Measurements from ENCODE around the gene LHFPL3.

GRCh38 chr7:104843198-104843597 lies 514.8 kb downstream of the LHFPL3 start:
- no peak for TF ChIP-seq EZH2 (IDR thresholded peaks at IDR 0.05; ENCODE audit: low read length, missing control alignments)
- no peak for TF ChIP-seq CTCF (conservative IDR thresholded peaks at IDR 0.05 in 1 of 2, IDR thresholded peaks at IDR 0.05 in 1 of 2; ENCODE audit: low read depth in 1 of 2, low read length in 2 of 2)

Data from fibroblast of lung (primary cell).